GM21390 (cell line): ENCODE measurements around the gene CCDC70.
"Not testable (repeated sequence)": the region's sequence is repeated elsewhere in the genome, so short reads cannot be mapped to it uniquely, and the experiment has no call there.

ENCODE experiments used
- ATAC-seq: cut with Tn5 transposase; IDR thresholded peaks from one replicate; pipeline ENCODE4 v1.9.1; 2021; ENCODE audit not compliant: unreplicated experiment

Gene CCDC70

DNA sequence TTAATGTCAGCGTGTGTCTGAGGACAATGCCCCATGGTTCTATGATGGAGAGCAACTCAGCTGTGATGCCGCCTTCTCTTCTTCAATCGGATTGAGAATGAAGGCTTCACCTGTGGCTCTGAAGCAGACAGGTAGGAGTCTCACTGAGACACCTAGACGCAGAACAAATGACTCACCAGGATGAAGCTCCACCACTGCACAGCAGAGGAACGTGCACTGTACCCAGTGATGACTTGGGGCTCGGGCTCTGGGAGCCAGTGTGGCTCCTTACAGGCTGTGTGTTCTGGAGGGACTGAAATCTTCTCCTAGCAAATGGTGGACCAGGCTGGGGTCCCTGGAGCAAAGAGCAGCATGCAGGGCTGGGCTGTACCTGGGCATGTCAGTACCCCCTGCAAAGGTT, 44.0 kb downstream of the CCDC70 start:
- ATAC-seq: no peak

DNA sequence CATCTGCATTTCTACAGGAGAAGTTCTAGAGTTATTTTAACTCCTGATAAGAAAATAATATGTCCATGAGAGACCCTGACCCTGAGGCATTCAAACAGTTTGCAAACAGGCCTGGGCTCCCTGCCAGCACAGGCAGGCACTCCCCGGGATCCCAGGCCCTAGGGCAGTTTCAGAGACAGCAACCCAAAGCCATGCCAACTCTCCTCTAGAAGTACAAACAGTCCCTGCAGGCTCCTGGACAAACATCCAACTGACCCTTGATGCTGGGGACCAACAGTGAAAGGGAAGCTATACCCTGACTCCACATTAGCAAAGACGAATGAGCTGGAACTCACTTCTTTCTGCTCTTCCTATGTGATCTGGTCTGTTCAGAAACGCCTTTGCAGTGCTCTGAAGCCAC, 44.8 kb downstream of the CCDC70 start:
- no peak for ATAC-seq

DNA sequence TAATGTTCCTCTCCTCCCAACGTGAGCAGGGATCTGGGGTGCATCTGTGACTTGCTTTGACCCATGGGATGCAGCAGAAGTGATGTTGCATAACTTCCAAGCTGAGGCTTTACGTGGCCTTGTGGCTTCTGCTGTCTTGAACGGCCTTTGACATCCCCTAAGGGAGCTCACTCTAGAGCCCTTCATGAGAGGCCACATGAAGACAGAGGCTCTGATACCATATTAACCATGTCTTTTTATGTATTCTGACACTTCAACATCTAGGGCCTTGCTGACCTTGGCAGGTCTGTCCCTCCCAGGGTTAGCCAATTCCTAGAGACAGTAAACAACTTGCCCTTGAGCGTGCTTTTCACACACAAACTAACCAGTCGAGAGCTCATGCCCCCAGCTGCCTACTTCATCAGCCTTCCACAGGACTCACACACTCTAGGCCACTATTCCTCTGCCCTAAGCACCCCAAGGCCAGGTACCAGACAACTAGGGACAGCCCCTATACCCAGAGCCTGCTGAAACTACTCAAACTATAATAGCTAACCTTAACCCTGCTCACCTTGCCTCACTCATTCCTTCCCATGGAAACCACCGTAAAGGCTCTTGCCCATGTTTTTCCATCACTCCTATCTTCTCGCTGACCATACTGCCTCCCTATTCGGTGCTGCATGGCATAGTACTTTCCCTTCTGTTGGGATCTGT, 45.4 kb downstream of the CCDC70 start:
- no peak for ATAC-seq

DNA sequence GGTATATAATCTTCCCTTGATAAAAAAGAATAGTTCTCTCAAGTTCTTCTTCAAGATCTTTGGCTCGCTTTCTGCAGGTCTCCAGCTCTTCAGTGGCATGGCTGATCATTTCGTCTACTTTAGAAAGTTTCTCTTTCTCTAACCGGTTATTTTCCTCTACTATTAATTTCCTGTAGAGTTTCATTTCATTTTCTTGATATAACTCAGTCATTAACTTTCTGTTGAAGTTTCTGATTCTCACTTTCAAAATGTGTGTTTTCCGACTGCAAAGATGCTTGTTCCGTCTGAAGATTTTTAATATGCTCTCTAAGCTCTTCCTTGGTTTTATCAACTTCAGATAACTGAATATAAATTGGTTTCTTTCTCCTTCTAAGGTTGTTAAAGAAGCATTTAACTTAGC, 47.5 kb downstream of the CCDC70 start:
- not testable (repeated sequence) for ATAC-seq

DNA sequence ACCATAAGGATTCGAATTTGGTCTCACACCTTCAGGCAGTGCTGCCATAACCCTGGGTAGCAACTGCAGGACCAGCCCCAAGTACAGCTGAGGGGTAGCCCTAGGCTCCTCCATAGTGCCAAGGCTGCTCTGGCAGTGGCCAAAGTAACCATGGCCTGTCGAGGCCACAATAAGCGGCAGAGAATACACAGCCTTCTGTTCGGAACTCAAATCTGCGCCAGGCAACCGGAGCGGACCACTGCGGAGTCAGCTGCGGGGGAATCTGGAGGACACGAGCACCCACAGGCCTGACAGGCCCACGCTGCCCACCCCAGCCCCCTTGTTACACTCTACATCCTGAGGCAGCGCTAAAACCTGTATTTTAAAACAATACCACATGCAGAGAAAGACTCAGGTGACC, 48.7 kb downstream of the CCDC70 start:
- ATAC-seq: no peak

DNA sequence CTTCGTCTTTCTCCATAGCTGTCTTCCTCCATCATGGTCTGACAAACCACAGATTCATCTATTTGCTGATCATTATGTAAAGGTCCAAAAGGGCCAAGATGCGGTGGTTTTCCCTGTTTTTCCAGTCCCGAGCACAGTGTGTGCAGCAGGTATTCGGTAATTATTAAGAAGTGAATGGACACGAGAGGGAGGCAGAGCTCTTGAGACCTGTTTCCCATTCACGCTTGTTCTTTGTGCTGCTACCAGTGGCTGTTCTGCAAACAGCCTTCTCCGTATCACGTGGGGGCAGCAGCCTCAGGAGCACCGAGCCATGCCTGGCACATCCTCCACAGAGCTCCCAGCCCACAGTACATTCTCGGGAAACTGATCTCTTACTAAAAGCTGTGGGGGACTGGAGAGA, 50.3 kb downstream of the CCDC70 start:
- ATAC-seq: no peak

DNA sequence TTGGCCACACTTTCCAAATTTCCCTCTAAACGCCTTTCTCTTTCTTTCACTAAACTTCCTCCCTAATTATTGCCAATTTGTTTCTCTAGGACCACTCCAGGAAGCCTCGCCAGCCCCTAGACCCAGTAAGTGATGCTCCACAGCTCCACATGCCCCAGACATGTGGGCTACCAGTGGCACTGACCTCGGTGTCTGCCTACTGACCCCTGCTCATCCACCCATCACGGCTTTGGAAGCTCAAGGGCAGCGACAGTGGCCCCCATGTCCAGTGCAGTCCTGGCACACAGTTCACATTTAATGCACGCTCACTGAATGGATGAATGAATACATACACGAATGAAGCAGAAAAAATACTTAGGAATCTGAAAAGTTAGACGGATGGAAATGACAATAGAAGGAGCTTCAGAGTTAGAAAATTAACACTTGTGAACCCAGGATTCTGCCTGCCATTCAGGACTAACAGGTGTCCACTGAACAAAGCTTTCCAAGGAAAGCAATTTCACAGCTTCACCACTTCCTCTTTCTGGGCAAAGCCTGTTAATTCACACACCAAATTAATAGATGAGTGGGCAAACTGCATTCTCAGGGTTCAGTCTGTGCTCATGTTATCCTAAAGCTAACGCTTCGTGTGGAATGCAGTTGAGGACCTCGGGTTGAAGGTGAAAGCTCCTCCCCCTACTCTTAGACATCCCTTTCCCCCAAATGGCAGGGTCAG, 50.9 kb downstream of the CCDC70 start:
- ATAC-seq: no peak

DNA sequence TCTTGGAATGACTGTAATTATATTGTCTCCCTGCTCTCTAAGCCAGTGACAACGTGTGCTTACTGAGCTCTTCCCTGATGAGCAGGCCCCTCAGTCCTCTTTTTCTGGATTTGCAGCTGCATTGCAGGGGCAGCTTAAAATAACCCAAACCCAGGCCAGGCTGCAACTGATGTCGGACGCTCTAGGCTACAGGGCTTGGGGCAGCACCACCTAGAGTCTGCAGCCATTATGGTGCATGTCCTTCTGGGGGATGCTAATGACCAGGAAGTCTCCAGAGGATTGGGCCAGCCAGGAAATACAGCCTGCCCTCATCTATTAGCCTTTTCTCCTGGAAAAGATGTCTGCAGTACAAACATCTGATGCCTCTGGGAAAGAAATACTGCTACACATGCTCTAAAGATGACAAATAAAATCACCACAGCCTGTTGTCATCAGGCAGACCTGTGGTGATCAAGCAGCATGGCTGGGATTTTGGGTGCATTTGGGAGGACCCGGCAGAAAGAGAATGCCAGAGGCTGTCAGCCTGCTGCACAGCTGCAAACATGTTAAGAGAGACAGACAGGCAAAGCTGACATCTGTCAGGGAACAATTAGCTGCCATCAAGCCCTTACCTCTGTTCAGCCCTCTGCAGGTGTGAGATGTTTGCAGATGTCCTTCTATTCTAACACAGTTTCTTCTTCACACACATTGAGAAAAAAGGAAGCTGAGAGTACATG, 51.8 kb downstream of the CCDC70 start:
- no peak for ATAC-seq

DNA sequence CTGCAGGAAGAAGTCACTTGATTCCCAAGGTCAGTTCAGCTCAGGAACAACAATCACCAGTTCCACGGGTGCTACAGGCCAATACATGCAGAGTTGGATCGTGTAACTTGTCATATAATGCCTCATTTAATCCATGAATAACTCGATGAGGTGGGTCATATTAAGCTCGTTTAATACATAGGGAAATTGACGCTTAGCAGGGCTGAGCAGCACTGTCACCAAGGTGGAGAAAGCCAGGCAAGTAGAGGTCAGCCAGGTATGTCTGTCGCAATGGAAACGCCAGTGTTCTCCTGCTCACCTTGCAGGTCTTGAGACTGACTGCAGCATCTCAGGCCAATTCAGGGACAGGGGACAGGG, 52.3 kb downstream of the CCDC70 start:
- no peak for ATAC-seq
